Activated T-cell treated with anti-CD3 and anti-CD28 coated beads, Interleukin-2, amount 50 U/mL, for 24 hours (primary cell): Measurements from ENCODE around the gene DLL1.

ENCODE experiments used
- DNase-seq: peaks from one replicate; pipeline ENCODE4 v3.0.0-alpha.2; 2020
- H3K27ac Mint-ChIP-seq: 2 replicates; pipeline ENCODE4 v1.8.0; 2020; ENCODE audit warnings: mild to moderate bottlenecking, mixed read lengths
- H3K27me3 Mint-ChIP-seq: 2 replicates; pipeline ENCODE4 v1.8.0; 2020; ENCODE audit warnings: mixed read lengths
- H3K36me3 Mint-ChIP-seq: 2 replicates; pipeline ENCODE4 v1.8.0; 2020; ENCODE audit warnings: low read depth, mixed read lengths
- H3K4me1 Mint-ChIP-seq: 2 replicates; pipeline ENCODE4 v1.8.0; 2020; ENCODE audit warnings: low read depth, mixed read lengths
- H3K4me3 Mint-ChIP-seq: 2 replicates; pipeline ENCODE4 v1.8.0; 2020; ENCODE audit warnings: mild to moderate bottlenecking, moderate library complexity, mixed read lengths
- H3K9me3 Mint-ChIP-seq: 2 replicates; pipeline ENCODE4 v1.8.0; 2020; ENCODE audit warnings: mixed read lengths

DLL1 gene

GRCh38 chr6:170248111-170248805, 42.6 kb downstream of the DLL1 start:
- DNase-seq, result no peak
- no peaks in the 10 kb centered on the region for H3K36me3 Mint-ChIP-seq
- no peak overlapping the region for H3K4me3 Mint-ChIP-seq
- H3K4me1 Mint-ChIP-seq, result no peaks in the 10 kb centered on the region
- H3K9me3 Mint-ChIP-seq, result no peaks in the 10 kb centered on the region
- H3K27me3 Mint-ChIP-seq, result no peaks in the 10 kb centered on the region
- no peak overlapping the region for H3K27ac Mint-ChIP-seq

- H3K27me3 Mint-ChIP-seq, result no peaks in the 10 kb centered on the region
- H3K27ac Mint-ChIP-seq, result no peak overlapping the region
- no peaks in the 10 kb centered on the region for H3K9me3 Mint-ChIP-seq
- H3K36me3 Mint-ChIP-seq, result no peaks in the 10 kb centered on the region
- H3K4me1 Mint-ChIP-seq, result no peaks in the 10 kb centered on the region
- DNase-seq, result no peak
- no peak overlapping the region for H3K4me3 Mint-ChIP-seq
Measured at GRCh38 chr6:170247178-170247701, 43.6 kb downstream of the DLL1 start.

- Mint-ChIP-seq H3K4me1 (no peaks in the 10 kb centered on the region), H3K27me3 (no peaks in the 10 kb centered on the region), H3K36me3 (no peaks in the 10 kb centered on the region), H3K9me3 (no peaks in the 10 kb centered on the region), H3K4me3 (no peak overlapping the region), H3K27ac (no peak overlapping the region)
- no peak for DNase-seq
Measured at GRCh38 chr6:170245475-170245992, 45.3 kb downstream of the DLL1 start.

DNA sequence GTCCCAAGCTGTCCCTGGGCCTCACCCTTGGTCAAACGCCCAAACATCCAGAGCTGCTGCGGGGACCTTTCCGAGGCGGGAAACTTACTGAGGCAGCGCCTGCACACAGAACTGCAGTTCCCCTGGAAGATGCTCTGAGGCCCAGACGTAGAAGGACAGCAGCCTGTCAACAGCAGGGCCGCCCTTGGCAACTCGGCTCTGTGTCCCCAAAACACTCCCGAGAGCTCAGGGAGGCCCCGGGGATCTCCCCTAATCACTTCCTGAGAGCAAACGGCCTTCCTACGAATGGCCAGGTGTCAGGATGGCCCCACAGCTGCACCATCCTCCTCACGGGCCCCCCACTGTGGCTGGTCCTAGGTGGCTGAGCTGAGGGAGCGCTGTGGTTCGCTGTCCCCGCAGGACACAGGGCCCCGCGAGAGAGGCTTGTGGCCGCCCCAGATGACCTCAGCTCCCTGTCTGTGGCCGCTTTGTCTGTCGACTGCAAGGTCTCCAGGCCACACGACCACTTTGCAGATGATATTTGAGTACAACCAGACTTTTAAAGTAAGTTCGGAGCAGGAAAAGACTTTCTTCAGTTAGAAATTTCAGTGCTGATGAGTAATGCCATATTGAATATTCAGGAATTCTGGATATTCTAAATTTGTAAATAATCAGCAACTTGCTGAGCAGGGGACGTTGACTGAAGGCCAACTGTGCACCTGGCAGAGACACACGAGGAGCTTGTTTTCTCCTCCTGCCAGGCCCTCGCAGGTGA, 46.0 kb downstream of the DLL1 start:
- H3K27me3 Mint-ChIP-seq, result no peaks in the 10 kb centered on the region
- H3K27ac Mint-ChIP-seq, result no peak overlapping the region
- no peaks in the 10 kb centered on the region for H3K4me1 Mint-ChIP-seq
- DNase-seq, result no peak
- H3K36me3 Mint-ChIP-seq, result no peaks in the 10 kb centered on the region
- no peaks in the 10 kb centered on the region for H3K9me3 Mint-ChIP-seq
- no peak overlapping the region for H3K4me3 Mint-ChIP-seq

- no peaks in the 10 kb centered on the region for H3K36me3 Mint-ChIP-seq
- DNase-seq, result no peak
- H3K27ac Mint-ChIP-seq, result no peak overlapping the region
- H3K4me1 Mint-ChIP-seq, result no peaks in the 10 kb centered on the region
- no peak overlapping the region for H3K4me3 Mint-ChIP-seq
- no peaks in the 10 kb centered on the region for H3K27me3 Mint-ChIP-seq
- no peaks in the 10 kb centered on the region for H3K9me3 Mint-ChIP-seq
Measured at GRCh38 chr6:170243791-170244291, 47.0 kb downstream of the DLL1 start.

DNA sequence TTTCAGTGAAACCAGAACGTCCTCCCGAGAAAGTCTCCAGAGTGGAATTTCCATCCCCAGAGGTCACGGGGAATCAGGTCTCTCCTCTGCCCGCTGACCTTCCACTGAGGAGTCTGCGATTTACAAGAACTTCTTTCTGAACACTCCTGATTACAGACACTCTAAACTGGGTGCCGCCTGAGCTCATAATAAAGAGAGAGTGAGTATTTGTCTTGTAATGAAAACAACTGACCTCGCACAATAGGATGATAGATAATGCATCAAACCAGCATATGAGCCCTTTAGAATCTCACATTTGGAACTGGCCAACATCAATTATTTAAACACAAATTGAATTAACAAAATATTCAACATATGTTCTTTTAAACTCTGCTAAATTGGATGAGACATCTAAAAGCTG, 47.5 kb downstream of the DLL1 start:
- H3K27ac Mint-ChIP-seq, result no peak overlapping the region
- no peaks in the 10 kb centered on the region for H3K27me3 Mint-ChIP-seq
- no peak overlapping the region for H3K4me3 Mint-ChIP-seq
- no peaks in the 10 kb centered on the region for H3K9me3 Mint-ChIP-seq
- no peaks in the 10 kb centered on the region for H3K4me1 Mint-ChIP-seq
- no peak for DNase-seq
- H3K36me3 Mint-ChIP-seq, result no peaks in the 10 kb centered on the region

GRCh38 chr6:170238741-170239565, 51.9 kb downstream of the DLL1 start:
- Mint-ChIP-seq H3K36me3 (no peaks in the 10 kb centered on the region), H3K9me3 (no peaks in the 10 kb centered on the region), H3K27ac (no peak overlapping the region), H3K4me1 (no peaks in the 10 kb centered on the region), H3K4me3 (no peak overlapping the region), H3K27me3 (peaks cover 3% of the 10 kb centered on the region)
- DNase-seq, result no peak

DNA sequence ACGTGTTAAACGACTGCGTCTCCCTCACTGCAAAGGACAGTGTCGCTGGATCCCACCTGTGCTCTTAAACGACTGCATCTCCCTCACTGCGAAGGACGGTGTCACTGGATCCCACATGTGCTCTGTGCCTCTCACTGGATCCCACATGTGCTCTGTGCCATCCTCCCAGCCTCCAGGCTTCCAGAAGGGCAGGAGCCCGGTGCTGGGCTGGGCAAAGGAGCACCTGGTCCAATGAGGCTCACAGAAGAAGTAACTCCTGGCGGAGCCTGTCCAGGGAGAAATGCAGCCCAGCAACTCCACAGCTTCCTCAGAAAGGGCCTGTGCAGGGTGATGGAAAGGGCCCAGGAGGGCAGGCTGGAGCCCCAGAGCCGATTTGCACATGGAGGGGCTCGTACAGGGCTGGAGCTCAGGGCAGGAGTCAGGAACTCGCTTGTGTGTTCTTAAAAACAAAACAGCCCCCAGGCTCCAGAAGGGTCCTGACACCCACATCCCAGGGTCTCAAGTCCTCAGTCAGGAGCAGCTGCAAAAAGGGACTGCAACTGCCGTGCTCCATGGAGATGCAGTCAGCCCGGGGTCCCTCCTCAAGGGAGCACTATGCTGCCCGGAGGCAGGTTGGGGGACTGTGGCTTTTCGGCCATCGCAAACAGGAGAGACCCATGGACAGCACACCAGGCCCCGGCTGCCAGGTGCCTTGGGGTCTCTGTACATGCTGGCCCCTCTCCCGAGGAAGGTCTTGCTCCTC, 52.7 kb downstream of the DLL1 start:
- no peak overlapping the region for H3K27ac Mint-ChIP-seq

GRCh38 chr6:170236131-170236836, 54.6 kb downstream of the DLL1 start:
- Mint-ChIP-seq H3K27ac (no peak overlapping the region), H3K36me3 (no peaks in the 10 kb centered on the region)

More for the DNA sequence above, 52.7 kb downstream of the DLL1 start:
- H3K27me3 Mint-ChIP-seq, result peaks cover 3% of the 10 kb centered on the region
- no peaks in the 10 kb centered on the region for H3K4me1 Mint-ChIP-seq
- no peaks in the 10 kb centered on the region for H3K9me3 Mint-ChIP-seq
- no peak for DNase-seq
- H3K4me3 Mint-ChIP-seq, result no peak overlapping the region
- no peaks in the 10 kb centered on the region for H3K36me3 Mint-ChIP-seq

GRCh38 chr6:170235391-170236125, 55.3 kb downstream of the DLL1 start:
- no peak for DNase-seq
- Mint-ChIP-seq H3K27ac (no peak overlapping the region), H3K4me1 (no peaks in the 10 kb centered on the region), H3K27me3 (peaks cover 3% of the 10 kb centered on the region), H3K36me3 (no peaks in the 10 kb centered on the region), H3K4me3 (no peak overlapping the region), H3K9me3 (no peaks in the 10 kb centered on the region)

More at GRCh38 chr6:170236131-170236836, 54.6 kb downstream of the DLL1 start:
- Mint-ChIP-seq H3K4me3 (no peak overlapping the region), H3K4me1 (no peaks in the 10 kb centered on the region), H3K27me3 (peaks cover 3% of the 10 kb centered on the region), H3K9me3 (no peaks in the 10 kb centered on the region)
- no peak for DNase-seq

DNA sequence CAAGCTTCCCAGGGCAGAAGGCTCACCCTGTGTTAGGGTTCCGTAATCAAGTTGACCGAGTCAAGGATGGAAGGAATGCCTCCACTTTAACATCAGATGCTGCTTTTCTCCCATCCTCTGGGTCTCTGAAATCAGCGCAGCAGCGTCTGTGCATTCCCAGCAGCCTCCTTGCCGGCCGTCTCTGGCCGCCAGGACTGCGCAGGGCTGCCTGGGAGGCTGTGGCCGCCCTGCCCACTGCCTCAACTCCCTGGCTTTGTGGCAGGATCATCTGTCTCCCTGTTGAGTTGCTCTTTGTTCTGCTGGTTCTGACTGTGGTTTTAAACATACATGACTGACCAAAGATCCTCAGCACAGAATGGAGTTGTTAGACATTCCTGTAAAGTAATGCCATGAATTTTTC, 56.5 kb downstream of the DLL1 start:
- H3K27ac Mint-ChIP-seq, result no peak overlapping the region
- H3K4me1 Mint-ChIP-seq, result no peaks in the 10 kb centered on the region
- no peaks in the 10 kb centered on the region for H3K36me3 Mint-ChIP-seq
- H3K27me3 Mint-ChIP-seq, result peaks cover 3% of the 10 kb centered on the region
- DNase-seq, result no peak
- no peaks in the 10 kb centered on the region for H3K9me3 Mint-ChIP-seq
- H3K4me3 Mint-ChIP-seq, result no peak overlapping the region

- Mint-ChIP-seq H3K27me3 (peaks cover 3% of the 10 kb centered on the region), H3K36me3 (no peaks in the 10 kb centered on the region), H3K4me3 (no peak overlapping the region), H3K27ac (no peak overlapping the region), H3K9me3 (no peaks in the 10 kb centered on the region), H3K4me1 (no peaks in the 10 kb centered on the region)
- no peak for DNase-seq
Measured at GRCh38 chr6:170233286-170234205, 57.3 kb downstream of the DLL1 start.
